Liver (tissue), 9 donors: ENCODE measurements around the gene PLN. TPM values are rescaled to one million over a fixed set of nuclear protein-coding genes. Genes with fewer than 3 reads are reported as not detected.

Experiments used
- DNase-seq: peaks from one replicate; pipeline ENCODE4 v3.0.0-alpha.2; 2017; ENCODE audit warnings: low spot score
- H3K27ac ChIP-seq, 2 donors: one replicate each; pipeline ENCODE4 v1.7.0; 2013; ENCODE audit warnings: inconsistent platforms in 2 of 2, low read length in 2 of 2, control low read depth in 1 of 2, low read depth in 1 of 2, mild to moderate bottlenecking in 1 of 2
- H3K27me3 ChIP-seq, 4 donors: one replicate each; pipeline versions ENCODE4 v1.6.1 to v1.7.0; 2013; ENCODE audit warnings: low read length in 3 of 4, inconsistent platforms in 1 of 4, mild to moderate bottlenecking in 1 of 4, moderate library complexity in 1 of 4; ENCODE audit not compliant: control insufficient read depth in 4 of 4, insufficient read depth in 4 of 4
- H3K36me3 ChIP-seq, 4 donors: one replicate each; pipeline versions ENCODE4 v1.6.1 to v1.7.0; 2013; ENCODE audit warnings: low read length in 3 of 4, mild to moderate bottlenecking in 3 of 4, low read depth in 1 of 4, moderate library complexity in 1 of 4; ENCODE audit not compliant: control insufficient read depth in 4 of 4, insufficient read depth in 3 of 4
- H3K4me1 ChIP-seq, 4 donors: one replicate each; pipeline versions ENCODE4 v1.6.1 to v1.7.0; 2013; ENCODE audit warnings: low read length in 3 of 4, mild to moderate bottlenecking in 3 of 4, moderate library complexity in 1 of 4; ENCODE audit not compliant: control insufficient read depth in 4 of 4, insufficient read depth in 4 of 4
- H3K4me3 ChIP-seq, 3 donors: one replicate each; pipeline versions ENCODE4 v1.6.1 to v1.7.0; 2013; ENCODE audit warnings: low read length in 3 of 3, control low read depth in 1 of 3, low read depth in 1 of 3, mild to moderate bottlenecking in 1 of 3
- H3K9ac ChIP-seq, 2 donors: one replicate each; pipeline ENCODE4 v1.7.0; 2013; ENCODE audit warnings: low read length in 2 of 2, mild to moderate bottlenecking in 2 of 2, moderate library complexity in 2 of 2, control low read depth in 1 of 2, low read depth in 1 of 2
- H3K9me3 ChIP-seq, 4 donors: one replicate each; pipeline versions ENCODE4 v1.6.1 to v1.7.0; 2013; ENCODE audit warnings: low read length in 3 of 4; ENCODE audit not compliant: control insufficient read depth in 4 of 4
- EGR1 ChIP-seq, 2 donors: IDR thresholded peaks; 2 replicates each; pipeline ENCODE4 v1.6.1; 2016 to 2018; ENCODE audit warnings: antibody characterized with exemption in 2 of 2, low read depth in 2 of 2
- FOXA1 ChIP-seq: IDR thresholded peaks from 2 replicates; pipeline ENCODE4 v1.6.1; 2016; ENCODE audit warnings: antibody characterized with exemption
- FOXA2 ChIP-seq: IDR thresholded peaks from 2 replicates; pipeline ENCODE4 v1.6.1; 2016; ENCODE audit warnings: antibody characterized with exemption
- NR2F2 ChIP-seq: IDR thresholded peaks from 2 replicates; pipeline ENCODE4 v1.6.1; 2016; ENCODE audit warnings: antibody characterized with exemption
- SP1 ChIP-seq: IDR thresholded peaks from 2 replicates; pipeline ENCODE4 v1.6.1; 2018; ENCODE audit warnings: antibody characterized with exemption, mild to moderate bottlenecking
- TAF1 ChIP-seq: conservative IDR thresholded peaks from 2 replicates; pipeline ENCODE4 v1.6.1; 2016; ENCODE audit warnings: antibody characterized with exemption, mild to moderate bottlenecking
- WGBS: extraction: QIAGEN DNeasy Blood & Tissue Kit; methylation state at CpG from one replicate; pipeline ENCODE4 v1.1.7; 2013; 5-methylcytosine and 5-hydroxymethylcytosine counted together
- polyA plus RNA-seq, 2 donors: library from polyadenylated mRNA; stranded (reverse) in 1 of 2; unstranded in 1 of 2; fragments of 200-250 nt in 1 of 2; fragments of >200 nt in 1 of 2; fragmentation: Nextera tagmentation in 1 of 2; extraction: Ambion mirVana in 1 of 2; gene quantifications; one replicate each; pipeline versions ENCODE4 v1.2.1 to v1.2.3, GENCODE V29; 2013 to 2015
- total RNA-seq, 2 donors: library from RNA; depleted of rRNA; stranded (reverse); fragments of >200 nt; gene quantifications; one replicate each; pipeline ENCODE4 v1.2.3, GENCODE V29; 2014
- TF ChIP-seq, protein P1 (sequence below): IDR thresholded peaks from 2 replicates; pipeline ENCODE4 v1.6.1; 2016; ENCODE audit warnings: antibody characterized with exemption
- TF ChIP-seq, protein P2 (sequence below): IDR thresholded peaks from 2 replicates; pipeline ENCODE4 v1.6.1; 2016; ENCODE audit warnings: antibody characterized with exemption, mild to moderate bottlenecking
- TF ChIP-seq, protein P3 (sequence below): IDR thresholded peaks from 2 replicates; pipeline ENCODE4 v1.6.1; 2016; ENCODE audit warnings: antibody characterized with exemption
- TF ChIP-seq, protein P4 (sequence below): IDR thresholded peaks from 2 replicates; pipeline ENCODE4 v1.6.1; 2016; ENCODE audit warnings: antibody characterized with exemption
- donor health status: healthy.
- donor health status: healthy.
- donor health status: healthy.
- donor health status: healthy.
- donor health status: healthy.

Gene PLN
- total and polyA plus RNA-seq, 4 donors: 0.14 to 1.3 (median 0.44) TPM

DNA sequence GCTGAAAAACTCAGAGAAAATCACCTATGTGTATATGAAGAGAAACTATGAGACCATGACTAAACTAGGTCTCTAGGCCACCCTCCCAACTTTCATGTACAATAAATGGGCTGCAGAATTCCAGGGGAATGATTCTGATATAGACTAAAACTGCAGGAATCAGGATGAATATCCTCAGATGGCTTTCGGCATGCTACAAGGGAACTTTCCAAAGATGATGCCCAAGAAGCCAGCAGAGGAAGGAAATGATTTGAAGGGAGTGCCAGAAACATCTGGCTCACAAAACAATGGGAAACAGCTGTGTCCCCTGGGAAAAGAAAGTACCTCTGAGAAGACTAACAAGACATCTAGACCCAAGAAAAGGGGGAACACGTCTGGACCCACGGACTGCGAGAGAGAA is 41.1 kb downstream of the PLN start:
- Histone ChIP-seq H3K36me3 (no peaks in the 10 kb centered on the region), H3K4me3 (no peak overlapping the region), H3K9ac (no peak overlapping the region), H3K27ac (no peak overlapping the region), H3K9me3 (no peaks in the 10 kb centered on the region), H3K4me1 (peaks cover 0 to 9% (median 0%) of the 10 kb centered on the region in 4 donors), H3K27me3 (no peaks in the 10 kb centered on the region)
- DNase-seq: no peak
- 84% methylated on average over 4 of the region's 4 CpGs for WGBS
- TF ChIP-seq, protein P1, sequence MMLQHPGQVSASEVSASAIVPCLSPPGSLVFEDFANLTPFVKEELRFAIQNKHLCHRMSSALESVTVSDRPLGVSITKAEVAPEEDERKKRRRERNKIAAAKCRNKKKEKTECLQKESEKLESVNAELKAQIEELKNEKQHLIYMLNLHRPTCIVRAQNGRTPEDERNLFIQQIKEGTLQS: no peak
- TF ChIP-seq NR2F2: no peak
- TF ChIP-seq, protein P2, sequence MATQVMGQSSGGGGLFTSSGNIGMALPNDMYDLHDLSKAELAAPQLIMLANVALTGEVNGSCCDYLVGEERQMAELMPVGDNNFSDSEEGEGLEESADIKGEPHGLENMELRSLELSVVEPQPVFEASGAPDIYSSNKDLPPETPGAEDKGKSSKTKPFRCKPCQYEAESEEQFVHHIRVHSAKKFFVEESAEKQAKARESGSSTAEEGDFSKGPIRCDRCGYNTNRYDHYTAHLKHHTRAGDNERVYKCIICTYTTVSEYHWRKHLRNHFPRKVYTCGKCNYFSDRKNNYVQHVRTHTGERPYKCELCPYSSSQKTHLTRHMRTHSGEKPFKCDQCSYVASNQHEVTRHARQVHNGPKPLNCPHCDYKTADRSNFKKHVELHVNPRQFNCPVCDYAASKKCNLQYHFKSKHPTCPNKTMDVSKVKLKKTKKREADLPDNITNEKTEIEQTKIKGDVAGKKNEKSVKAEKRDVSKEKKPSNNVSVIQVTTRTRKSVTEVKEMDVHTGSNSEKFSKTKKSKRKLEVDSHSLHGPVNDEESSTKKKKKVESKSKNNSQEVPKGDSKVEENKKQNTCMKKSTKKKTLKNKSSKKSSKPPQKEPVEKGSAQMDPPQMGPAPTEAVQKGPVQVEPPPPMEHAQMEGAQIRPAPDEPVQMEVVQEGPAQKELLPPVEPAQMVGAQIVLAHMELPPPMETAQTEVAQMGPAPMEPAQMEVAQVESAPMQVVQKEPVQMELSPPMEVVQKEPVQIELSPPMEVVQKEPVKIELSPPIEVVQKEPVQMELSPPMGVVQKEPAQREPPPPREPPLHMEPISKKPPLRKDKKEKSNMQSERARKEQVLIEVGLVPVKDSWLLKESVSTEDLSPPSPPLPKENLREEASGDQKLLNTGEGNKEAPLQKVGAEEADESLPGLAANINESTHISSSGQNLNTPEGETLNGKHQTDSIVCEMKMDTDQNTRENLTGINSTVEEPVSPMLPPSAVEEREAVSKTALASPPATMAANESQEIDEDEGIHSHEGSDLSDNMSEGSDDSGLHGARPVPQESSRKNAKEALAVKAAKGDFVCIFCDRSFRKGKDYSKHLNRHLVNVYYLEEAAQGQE: no peak
- TF ChIP-seq, protein P3, sequence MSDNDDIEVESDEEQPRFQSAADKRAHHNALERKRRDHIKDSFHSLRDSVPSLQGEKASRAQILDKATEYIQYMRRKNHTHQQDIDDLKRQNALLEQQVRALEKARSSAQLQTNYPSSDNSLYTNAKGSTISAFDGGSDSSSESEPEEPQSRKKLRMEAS: no peak
- no peak for TF ChIP-seq FOXA2
- TF ChIP-seq, protein P4, sequence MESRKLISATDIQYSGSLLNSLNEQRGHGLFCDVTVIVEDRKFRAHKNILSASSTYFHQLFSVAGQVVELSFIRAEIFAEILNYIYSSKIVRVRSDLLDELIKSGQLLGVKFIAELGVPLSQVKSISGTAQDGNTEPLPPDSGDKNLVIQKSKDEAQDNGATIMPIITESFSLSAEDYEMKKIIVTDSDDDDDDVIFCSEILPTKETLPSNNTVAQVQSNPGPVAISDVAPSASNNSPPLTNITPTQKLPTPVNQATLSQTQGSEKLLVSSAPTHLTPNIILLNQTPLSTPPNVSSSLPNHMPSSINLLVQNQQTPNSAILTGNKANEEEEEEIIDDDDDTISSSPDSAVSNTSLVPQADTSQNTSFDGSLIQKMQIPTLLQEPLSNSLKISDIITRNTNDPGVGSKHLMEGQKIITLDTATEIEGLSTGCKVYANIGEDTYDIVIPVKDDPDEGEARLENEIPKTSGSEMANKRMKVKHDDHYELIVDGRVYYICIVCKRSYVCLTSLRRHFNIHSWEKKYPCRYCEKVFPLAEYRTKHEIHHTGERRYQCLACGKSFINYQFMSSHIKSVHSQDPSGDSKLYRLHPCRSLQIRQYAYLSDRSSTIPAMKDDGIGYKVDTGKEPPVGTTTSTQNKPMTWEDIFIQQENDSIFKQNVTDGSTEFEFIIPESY: no peak

DNA sequence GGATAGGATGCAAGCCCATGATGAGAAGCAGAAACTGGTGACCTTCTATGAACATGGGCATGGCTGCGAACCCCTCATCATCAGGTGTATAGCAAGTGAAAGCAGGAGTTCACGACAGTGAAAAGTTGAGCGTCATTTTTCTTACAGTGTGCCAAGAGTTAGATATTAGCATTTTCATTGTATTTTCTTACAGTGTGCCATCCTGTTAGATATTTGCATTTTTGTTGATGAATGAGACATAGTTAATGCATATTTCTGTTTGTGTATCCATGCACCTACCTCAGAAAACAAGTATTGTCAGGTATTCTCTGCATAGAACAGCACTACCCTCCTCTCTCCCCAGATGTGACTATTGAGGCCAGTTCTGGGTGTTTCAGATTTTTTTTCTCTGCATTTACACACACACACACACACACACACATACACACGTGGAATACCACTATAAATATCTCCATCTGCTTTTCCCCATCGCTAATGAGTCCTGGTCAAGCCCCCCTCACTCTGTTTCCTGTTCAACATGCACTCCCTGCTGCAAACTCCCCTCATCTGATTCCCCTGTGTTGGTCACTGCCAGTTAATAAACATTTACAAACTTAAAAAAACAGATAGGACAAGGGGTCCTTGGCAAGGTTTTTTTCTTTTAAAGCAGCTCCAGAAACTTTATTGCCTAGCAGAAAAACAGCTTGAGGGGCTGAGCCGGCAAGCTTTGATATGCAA is 41.7 kb downstream of the PLN start:
- H3K4me1 ChIP-seq: peaks cover 0 to 9% (median 0%) of the 10 kb centered on the region in 4 donors
- H3K27ac ChIP-seq: no peak overlapping the region
- H3K4me3 ChIP-seq: no peak overlapping the region
- H3K36me3 ChIP-seq: no peaks in the 10 kb centered on the region
- H3K27me3 ChIP-seq: no peaks in the 10 kb centered on the region
- DNase-seq: no peak
- TF ChIP-seq FOXA1 (no peak), TAF1 (no peak), SP1 (no peak), EGR1 (IDR thresholded peaks at IDR 0.05; ENCODE audit: low read depth in 2 of 2) (no peak)
- TF ChIP-seq, protein P1: no peak
- no peak overlapping the region for H3K9ac ChIP-seq
- 74% methylated on average over 6 of the region's 6 CpGs for WGBS
- H3K9me3 ChIP-seq: no peaks in the 10 kb centered on the region

DNA sequence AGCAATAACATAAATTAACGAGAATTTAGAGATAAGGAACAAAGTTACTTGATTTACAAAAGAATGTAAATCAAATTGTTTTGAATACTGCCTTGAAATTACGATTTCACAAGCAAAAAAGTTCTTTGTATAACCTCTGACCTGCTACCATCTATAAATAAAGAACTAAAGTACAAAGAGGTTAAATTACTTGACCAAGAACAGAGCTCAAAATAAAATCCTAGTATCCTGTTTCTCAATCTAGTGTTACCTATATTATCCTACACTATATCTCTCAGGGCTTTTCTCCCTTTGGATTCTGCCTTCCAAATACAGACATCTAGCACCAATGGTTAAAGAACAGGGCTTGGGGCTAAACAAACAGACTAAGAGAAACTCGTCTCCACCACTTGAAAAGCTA is 43.8 kb downstream of the PLN start:
- Histone ChIP-seq H3K9ac (no peak overlapping the region), H3K4me1 (peaks cover 0 to 7% (median 0%) of the 10 kb centered on the region in 4 donors), H3K9me3 (no peaks in the 10 kb centered on the region), H3K4me3 (no peak overlapping the region), H3K36me3 (no peaks in the 10 kb centered on the region), H3K27ac (no peak overlapping the region), H3K27me3 (no peaks in the 10 kb centered on the region)
- WGBS: 42% methylated on average over 3 of the region's 3 CpGs
- TF ChIP-seq NR2F2: no peak
- DNase-seq: no peak
